Bronchial epithelial cell (primary cell): ENCODE data around the gene WDPCP. TPM values are rescaled to one million over a fixed set of nuclear protein-coding genes. Genes with fewer than 3 reads are reported as not detected.

Experiments
- DNase-seq: peaks from one replicate; pipeline ENCODE4 v3.0.0-alpha.2; 2010; ENCODE audit warnings: low read depth
- FAIRE-seq: peaks from 2 replicates; lab custom pipeline; 2011; peaks lifted over from hg19 to GRCh38; lab: Jason Lieb, UNC
- H3K27me3 ChIP-seq: 2 replicates; pipeline ENCODE4 v1.5.1; 2011; ENCODE audit warnings: low read length; ENCODE audit not compliant: control insufficient read depth, insufficient read depth
- H3K36me3 ChIP-seq: 2 replicates; pipeline ENCODE4 v1.5.1; 2011; ENCODE audit warnings: low read length; ENCODE audit not compliant: control insufficient read depth, insufficient read depth
- H3K4me3 ChIP-seq: 2 replicates; pipeline ENCODE4 v1.5.1; 2011; ENCODE audit warnings: mild to moderate bottlenecking, low read depth, low read length, control low read depth
- total RNA-seq: library from RNA; depleted of rRNA; stranded (reverse); fragments of >200 nt; gene quantifications from 2 replicates; pipeline ENCODE4 v1.2.1, GENCODE V29; 2014
- TF ChIP-seq, protein P1 (sequence below): IDR thresholded peaks from 2 replicates; pipeline ENCODE4 v1.5.1; 2011; ENCODE audit warnings: mild to moderate bottlenecking, moderate library complexity, low read length, control low read depth, inconsistent platforms; ENCODE audit not compliant: insufficient read depth, severe bottlenecking

The WDPCP gene
- total RNA-seq, 1 donor from 2014 or later, result 3.2 TPM

- FAIRE-seq (no peak), DNase-seq (no peak)
- TF ChIP-seq, protein P1, sequence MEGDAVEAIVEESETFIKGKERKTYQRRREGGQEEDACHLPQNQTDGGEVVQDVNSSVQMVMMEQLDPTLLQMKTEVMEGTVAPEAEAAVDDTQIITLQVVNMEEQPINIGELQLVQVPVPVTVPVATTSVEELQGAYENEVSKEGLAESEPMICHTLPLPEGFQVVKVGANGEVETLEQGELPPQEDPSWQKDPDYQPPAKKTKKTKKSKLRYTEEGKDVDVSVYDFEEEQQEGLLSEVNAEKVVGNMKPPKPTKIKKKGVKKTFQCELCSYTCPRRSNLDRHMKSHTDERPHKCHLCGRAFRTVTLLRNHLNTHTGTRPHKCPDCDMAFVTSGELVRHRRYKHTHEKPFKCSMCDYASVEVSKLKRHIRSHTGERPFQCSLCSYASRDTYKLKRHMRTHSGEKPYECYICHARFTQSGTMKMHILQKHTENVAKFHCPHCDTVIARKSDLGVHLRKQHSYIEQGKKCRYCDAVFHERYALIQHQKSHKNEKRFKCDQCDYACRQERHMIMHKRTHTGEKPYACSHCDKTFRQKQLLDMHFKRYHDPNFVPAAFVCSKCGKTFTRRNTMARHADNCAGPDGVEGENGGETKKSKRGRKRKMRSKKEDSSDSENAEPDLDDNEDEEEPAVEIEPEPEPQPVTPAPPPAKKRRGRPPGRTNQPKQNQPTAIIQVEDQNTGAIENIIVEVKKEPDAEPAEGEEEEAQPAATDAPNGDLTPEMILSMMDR, result no peak
- H3K36me3 ChIP-seq, result no peaks in the 10 kb centered on the region
- H3K4me3 ChIP-seq, result no peak overlapping the region
- no peaks in the 10 kb centered on the region for H3K27me3 ChIP-seq
Observed at GRCh38 chr2:63434024-63435001, 154.0 kb downstream of the WDPCP start.

DNA sequence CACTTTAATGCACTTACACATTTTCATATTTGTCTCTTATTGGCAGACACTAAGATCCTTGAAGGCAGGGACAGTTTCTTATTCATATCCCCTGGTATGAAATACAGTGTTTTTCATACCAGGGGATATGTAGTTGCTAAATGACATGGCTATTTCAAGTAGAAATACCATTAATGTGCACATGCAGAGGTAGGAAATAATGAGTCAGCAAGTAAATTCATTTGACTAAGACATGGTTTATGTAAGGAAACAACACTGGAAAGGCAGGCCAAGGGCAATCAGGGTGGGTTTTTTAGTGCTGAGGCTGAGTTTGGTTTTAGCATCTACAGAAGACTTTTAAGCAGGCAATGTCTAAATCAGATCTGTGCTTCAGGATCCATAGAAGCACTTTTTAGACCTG, 155.9 kb downstream of the WDPCP start:
- Histone ChIP-seq H3K36me3 (no peaks in the 10 kb centered on the region), H3K27me3 (no peaks in the 10 kb centered on the region), H3K4me3 (no peak overlapping the region)
- FAIRE-seq (peak; percentile 18), DNase-seq (peak; percentile 33)
- TF ChIP-seq, protein P1, result no peak

DNA sequence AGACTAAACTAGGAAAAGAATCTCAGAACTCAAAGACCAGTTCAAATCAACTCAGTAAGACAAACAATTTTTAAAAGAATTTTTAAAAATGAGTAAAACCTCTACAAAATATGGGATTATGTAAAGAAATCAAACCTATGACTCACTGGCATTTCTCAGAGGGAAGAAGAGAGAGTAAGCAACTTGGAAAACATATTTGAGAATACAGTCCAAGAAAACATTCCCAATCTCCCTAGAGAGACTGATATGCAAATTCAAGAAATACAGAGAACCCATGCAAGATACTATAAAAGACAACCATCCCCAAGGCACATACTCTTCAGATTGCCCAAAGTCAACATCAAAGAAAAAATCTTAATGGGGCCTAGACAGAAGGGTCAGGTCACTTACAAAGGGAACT, 162.7 kb downstream of the WDPCP start:
- no peak for FAIRE-seq
- no peak for DNase-seq
- H3K4me3 ChIP-seq, result no peak overlapping the region
- TF ChIP-seq, protein P1, result no peak
- H3K27me3 ChIP-seq, result no peaks in the 10 kb centered on the region
- no peaks in the 10 kb centered on the region for H3K36me3 ChIP-seq

GRCh38 chr2:63425079-63425416, 163.2 kb downstream of the WDPCP start:
- H3K27me3 ChIP-seq, result no peaks in the 10 kb centered on the region
- FAIRE-seq (no peak), DNase-seq (no peak)
- TF ChIP-seq, protein P1, result no peak
- no peak overlapping the region for H3K4me3 ChIP-seq
- no peaks in the 10 kb centered on the region for H3K36me3 ChIP-seq

DNA sequence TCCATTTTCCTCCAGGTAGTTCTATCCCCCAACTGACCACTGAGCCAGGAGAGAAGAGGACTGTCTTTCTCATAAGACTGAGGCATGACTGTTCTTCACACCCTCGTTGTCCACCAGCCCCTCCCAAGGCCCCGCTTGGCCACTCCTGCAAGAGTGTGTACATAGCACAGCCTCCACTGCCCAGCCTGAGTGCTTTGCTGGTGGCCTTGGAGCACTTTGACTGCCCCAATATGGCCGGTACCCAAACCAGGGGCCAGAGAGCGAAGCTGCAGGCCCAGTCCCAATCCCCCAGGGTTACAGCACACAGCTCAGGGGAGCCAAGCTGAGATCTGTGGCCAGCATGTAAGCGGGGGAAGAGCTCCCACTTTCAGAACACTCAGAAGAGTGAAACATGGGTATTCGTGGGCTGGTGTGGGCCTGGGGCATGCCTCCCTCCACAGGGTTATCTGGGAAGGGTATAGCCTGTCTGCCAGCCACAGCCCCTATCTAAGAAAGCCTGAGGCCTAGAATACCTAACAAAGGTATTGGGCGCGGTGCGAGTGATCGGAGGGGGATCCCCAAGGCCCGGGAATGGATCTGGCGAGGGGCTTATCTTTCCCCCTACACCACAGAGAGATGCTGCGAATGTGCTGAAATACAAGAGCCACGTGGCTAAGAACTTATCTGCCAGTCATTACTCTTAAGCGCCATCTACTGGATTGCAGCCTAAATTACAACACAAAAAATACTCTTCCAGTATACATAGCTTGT, 163.8 kb downstream of the WDPCP start:
- TF ChIP-seq, protein P1, result peak; percentile 57
- DNase-seq, result peak; percentile 54

More for the DNA sequence above, 163.8 kb downstream of the WDPCP start:
- H3K36me3 ChIP-seq, result no peaks in the 10 kb centered on the region
- no peak overlapping the region for H3K4me3 ChIP-seq
- no peaks in the 10 kb centered on the region for H3K27me3 ChIP-seq
- no peak for FAIRE-seq
